Measurements from ENCODE around the gene NIPBL. TPM values are rescaled to one million over a fixed set of nuclear protein-coding genes. Genes with fewer than 3 reads are reported as not detected.

The NIPBL gene
- total RNA-seq, 2 donors from 2014 or later = 43.2 to 53.6 TPM

GRCh38 chr5:36950586-36951457 lies 74.3 kb downstream of the NIPBL start:
- Histone ChIP-seq H3K27me3 (replicated peaks; ENCODE audit: insufficient read depth) (no peaks in the 10 kb centered on the region), H3K4me1 (replicated peaks) (no peaks in the 10 kb centered on the region), H3K36me3 (no peaks in the 10 kb centered on the region), H3K4me3 (no peak overlapping the region), H3K27ac (no peak overlapping the region), H3K9me3 (no peaks in the 10 kb centered on the region)
- WGBS = 50% methylated on average over 5 of the region's 5 CpGs
- intact Hi-C loops (cut with DNase I) = no loop called here
- TF ChIP-seq CTCF (IDR thresholded peaks at IDR 0.05) (no peak), POLR2A (IDR thresholded peaks at IDR 0.05) (no peak), POLR2AphosphoS5 (IDR thresholded peaks at IDR 0.05) (no peak)
- DNase-seq (ENCODE audit: low spot score) = no peak

- Histone ChIP-seq H3K27ac (no peak overlapping the region), H3K27me3 (replicated peaks; ENCODE audit: insufficient read depth) (no peaks in the 10 kb centered on the region), H3K9me3 (no peaks in the 10 kb centered on the region), H3K4me3 (no peak overlapping the region), H3K36me3 (no peaks in the 10 kb centered on the region), H3K4me1 (replicated peaks) (no peaks in the 10 kb centered on the region)
- TF ChIP-seq CTCF (IDR thresholded peaks at IDR 0.05) = no peak
- no peak for TF ChIP-seq POLR2AphosphoS5 (IDR thresholded peaks at IDR 0.05)
- no peak for TF ChIP-seq POLR2A (IDR thresholded peaks at IDR 0.05)
- DNase-seq (ENCODE audit: low spot score) = no peak
- intact Hi-C loops (cut with DNase I) = no loop called here
- WGBS = 62% methylated on average over 2 of the region's 2 CpGs
These were observed 76.5 kb downstream of the NIPBL start for GRCh38 chr5:36953043-36953442.

- DNase-seq (ENCODE audit: low spot score) = no peak
- H3K9me3 ChIP-seq = no peaks in the 10 kb centered on the region
- H3K27ac ChIP-seq = no peak overlapping the region
- no peaks in the 10 kb centered on the region for H3K27me3 ChIP-seq (replicated peaks; ENCODE audit: insufficient read depth)
- no peaks in the 10 kb centered on the region for H3K36me3 ChIP-seq
- no peaks in the 10 kb centered on the region for H3K4me1 ChIP-seq (replicated peaks)
- no peak overlapping the region for H3K4me3 ChIP-seq
- WGBS = 89% methylated on average over 3 of the region's 3 CpGs
- TF ChIP-seq CTCF (IDR thresholded peaks at IDR 0.05) = no peak
- no peak for TF ChIP-seq POLR2A (IDR thresholded peaks at IDR 0.05)
- TF ChIP-seq POLR2AphosphoS5 (IDR thresholded peaks at IDR 0.05) = no peak
- intact Hi-C loops (cut with DNase I) = no loop called here
These were observed 81.5 kb downstream of the NIPBL start for GRCh38 chr5:36957953-36958537.

GRCh38 chr5:36958612-36959011 lies 82.0 kb downstream of the NIPBL start:
- Histone ChIP-seq H3K4me1 (replicated peaks) (no peaks in the 10 kb centered on the region), H3K27ac (no peak overlapping the region), H3K9me3 (no peaks in the 10 kb centered on the region), H3K27me3 (replicated peaks; ENCODE audit: insufficient read depth) (no peaks in the 10 kb centered on the region), H3K4me3 (no peak overlapping the region), H3K36me3 (no peaks in the 10 kb centered on the region)
- 90% methylated on average over 2 of the region's 2 CpGs for WGBS
- no peak for TF ChIP-seq POLR2A (IDR thresholded peaks at IDR 0.05)
- TF ChIP-seq CTCF (IDR thresholded peaks at IDR 0.05) = no peak
- TF ChIP-seq POLR2AphosphoS5 (IDR thresholded peaks at IDR 0.05) = no peak
- intact Hi-C loops (cut with DNase I) = no loop called here
- no peak for DNase-seq (ENCODE audit: low spot score)
